ENCODE measurements around the gene USP40. TPM values are rescaled to one million over a fixed set of nuclear protein-coding genes. Genes with fewer than 3 reads are reported as not detected.

The USP40 gene
- total RNA-seq, 3 donors from 2014 or later (not counting 1 experiment from before 2014, with no cell fraction given): 17.4 to 20.6 (median 19.4) TPM

- Mint-ChIP-seq H3K4me3 (no peak overlapping the region), H3K4me1 (peaks cover 0 to 9% of the 10 kb centered on the region in 2 donors), H3K36me3 (peaks cover 14% of the 10 kb centered on the region), H3K9me3 (no peaks in the 10 kb centered on the region), H3K27ac (peak overlapping the region in 1 of 2 donors; percentile 62), H3K27me3 (ENCODE audit: low read depth in 2 of 2) (no peaks in the 10 kb centered on the region)
- H3K4me1 ChIP-seq (ENCODE audit: control insufficient read depth, insufficient read depth, low read length): no peaks in the 10 kb centered on the region
- H3K27ac ChIP-seq (ENCODE audit: low read length): no peak overlapping the region
- H3K27me3 ChIP-seq (ENCODE audit: control insufficient read depth, insufficient read depth, low read length): no peaks in the 10 kb centered on the region
- no peak overlapping the region for H3K4me3 ChIP-seq (ENCODE audit: low read length)
- no peak for DNase-seq
- intact Hi-C loops (cut with micrococcal nuclease): no loop called here
- TF ChIP-seq CTCF (IDR thresholded peaks at IDR 0.05): no peak
- ATAC-seq: no peak
- no peaks in the 10 kb centered on the region for H3K9me3 ChIP-seq (ENCODE audit: control insufficient read depth, insufficient read depth, low read length)
- 97% methylated on average over 10 of the region's 10 CpGs for WGBS (ENCODE audit: insufficient coverage)
- peaks cover 87% of the 10 kb centered on the region for H3K36me3 ChIP-seq (ENCODE audit: control insufficient read depth, insufficient read depth, low read length)
Observed at GRCh38 chr2:233459426-233459825, 107.2 kb downstream of the USP40 start.

- H3K27me3 ChIP-seq (ENCODE audit: control insufficient read depth, insufficient read depth, low read length): no peaks in the 10 kb centered on the region
- peaks cover 12% of the 10 kb centered on the region for H3K36me3 Mint-ChIP-seq
- no peak overlapping the region for H3K4me3 Mint-ChIP-seq
- H3K4me1 Mint-ChIP-seq: peaks cover 0 to 9% of the 10 kb centered on the region in 2 donors
- H3K36me3 ChIP-seq (ENCODE audit: control insufficient read depth, insufficient read depth, low read length): peaks cover 87% of the 10 kb centered on the region
- H3K9me3 ChIP-seq (ENCODE audit: control insufficient read depth, insufficient read depth, low read length): no peaks in the 10 kb centered on the region
- DNase-seq: no peak
- intact Hi-C loops (cut with micrococcal nuclease): no loop called here
- 93% methylated on average over 8 of the region's 8 CpGs for WGBS (ENCODE audit: insufficient coverage)
- H3K4me1 ChIP-seq (ENCODE audit: control insufficient read depth, insufficient read depth, low read length): no peaks in the 10 kb centered on the region
- H3K4me3 ChIP-seq (ENCODE audit: low read length): no peak overlapping the region
- ATAC-seq: no peak
- peak overlapping the region in 1 of 2 donors; percentile 62 for H3K27ac Mint-ChIP-seq
- H3K9me3 Mint-ChIP-seq: no peaks in the 10 kb centered on the region
- TF ChIP-seq CTCF (IDR thresholded peaks at IDR 0.05): no peak
- H3K27me3 Mint-ChIP-seq (ENCODE audit: low read depth in 2 of 2): no peaks in the 10 kb centered on the region
- H3K27ac ChIP-seq (ENCODE audit: low read length): no peak overlapping the region
Observed at GRCh38 chr2:233458826-233459225, 107.8 kb downstream of the USP40 start.

- Mint-ChIP-seq H3K9me3 (no peaks in the 10 kb centered on the region), H3K27me3 (ENCODE audit: low read depth in 2 of 2) (no peaks in the 10 kb centered on the region), H3K4me1 (peaks cover 0 to 9% of the 10 kb centered on the region in 2 donors), H3K36me3 (peaks cover 7% of the 10 kb centered on the region), H3K27ac (peak overlapping the region in 1 of 2 donors; percentile 62), H3K4me3 (no peak overlapping the region)
- 96% methylated on average over 20 of the region's 20 CpGs for WGBS (ENCODE audit: insufficient coverage)
- intact Hi-C loops (cut with micrococcal nuclease): no loop called here
- Histone ChIP-seq H3K4me3 (ENCODE audit: low read length) (no peak overlapping the region), H3K27me3 (ENCODE audit: control insufficient read depth, insufficient read depth, low read length) (no peaks in the 10 kb centered on the region), H3K27ac (ENCODE audit: low read length) (no peak overlapping the region), H3K9me3 (ENCODE audit: control insufficient read depth, insufficient read depth, low read length) (no peaks in the 10 kb centered on the region), H3K4me1 (ENCODE audit: control insufficient read depth, insufficient read depth, low read length) (no peaks in the 10 kb centered on the region), H3K36me3 (ENCODE audit: control insufficient read depth, insufficient read depth, low read length) (peaks cover 89% of the 10 kb centered on the region)
- TF ChIP-seq CTCF (IDR thresholded peaks at IDR 0.05): no peak
- DNase-seq (no peak), ATAC-seq (no peak)
Observed at GRCh38 chr2:233458031-233458610, 108.5 kb downstream of the USP40 start.

DNA sequence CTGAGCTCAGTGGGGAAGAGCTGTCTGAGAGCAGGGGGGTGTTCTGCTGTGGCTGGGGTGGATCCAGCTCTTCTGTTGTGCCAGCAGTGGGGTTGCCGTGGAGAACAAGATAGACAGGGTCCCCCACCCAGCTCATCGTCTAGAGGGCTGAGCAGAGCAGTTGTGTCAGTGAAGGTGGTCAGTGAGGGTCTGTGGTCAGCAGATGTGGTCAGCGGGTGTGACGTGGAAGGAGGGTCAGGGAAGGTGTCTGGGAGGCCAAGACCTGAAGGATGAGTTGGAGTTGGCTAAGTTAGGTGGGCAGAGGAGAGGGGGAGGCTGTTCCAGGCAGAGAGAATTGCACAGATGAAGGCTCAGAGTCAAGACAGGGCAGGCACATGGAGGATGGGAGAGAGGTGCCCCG, 109.2 kb downstream of the USP40 start:
- ATAC-seq (no peak), DNase-seq (no peak)
- Mint-ChIP-seq H3K36me3 (peaks cover 10% of the 10 kb centered on the region), H3K27ac (peak overlapping the region; percentile 32 to 56), H3K9me3 (no peaks in the 10 kb centered on the region), H3K4me1 (peaks cover 0 to 9% of the 10 kb centered on the region in 2 donors), H3K4me3 (no peak overlapping the region), H3K27me3 (ENCODE audit: low read depth in 2 of 2) (no peaks in the 10 kb centered on the region)
- Histone ChIP-seq H3K27ac (ENCODE audit: low read length) (no peak overlapping the region), H3K9me3 (ENCODE audit: control insufficient read depth, insufficient read depth, low read length) (no peaks in the 10 kb centered on the region), H3K27me3 (ENCODE audit: control insufficient read depth, insufficient read depth, low read length) (no peaks in the 10 kb centered on the region), H3K4me3 (ENCODE audit: low read length) (no peak overlapping the region), H3K4me1 (ENCODE audit: control insufficient read depth, insufficient read depth, low read length) (no peaks in the 10 kb centered on the region), H3K36me3 (ENCODE audit: control insufficient read depth, insufficient read depth, low read length) (peaks cover 89% of the 10 kb centered on the region)
- 88% methylated on average over 5 of the region's 5 CpGs for WGBS (ENCODE audit: insufficient coverage)
- intact Hi-C loops (cut with micrococcal nuclease): no loop called here
- TF ChIP-seq CTCF (IDR thresholded peaks at IDR 0.05): no peak

All from natural killer cell (primary cell).